Activated CD8-positive, alpha-beta memory T cell treated with anti-CD3 and anti-CD28 coated beads, Interleukin-2, amount 50 U/mL, for 1 hour (primary cell): ENCODE data around the gene GUCY1A1.
"Not testable (repeated sequence)": the region's sequence is repeated elsewhere in the genome, so short reads cannot be mapped to it uniquely, and the experiment has no call there.

Experiments used
- DNase-seq: peaks from one replicate; pipeline ENCODE4 v3.0.0-alpha.2; 2020; ENCODE audit errors: extremely low read depth

GUCY1A1 gene, protein sequence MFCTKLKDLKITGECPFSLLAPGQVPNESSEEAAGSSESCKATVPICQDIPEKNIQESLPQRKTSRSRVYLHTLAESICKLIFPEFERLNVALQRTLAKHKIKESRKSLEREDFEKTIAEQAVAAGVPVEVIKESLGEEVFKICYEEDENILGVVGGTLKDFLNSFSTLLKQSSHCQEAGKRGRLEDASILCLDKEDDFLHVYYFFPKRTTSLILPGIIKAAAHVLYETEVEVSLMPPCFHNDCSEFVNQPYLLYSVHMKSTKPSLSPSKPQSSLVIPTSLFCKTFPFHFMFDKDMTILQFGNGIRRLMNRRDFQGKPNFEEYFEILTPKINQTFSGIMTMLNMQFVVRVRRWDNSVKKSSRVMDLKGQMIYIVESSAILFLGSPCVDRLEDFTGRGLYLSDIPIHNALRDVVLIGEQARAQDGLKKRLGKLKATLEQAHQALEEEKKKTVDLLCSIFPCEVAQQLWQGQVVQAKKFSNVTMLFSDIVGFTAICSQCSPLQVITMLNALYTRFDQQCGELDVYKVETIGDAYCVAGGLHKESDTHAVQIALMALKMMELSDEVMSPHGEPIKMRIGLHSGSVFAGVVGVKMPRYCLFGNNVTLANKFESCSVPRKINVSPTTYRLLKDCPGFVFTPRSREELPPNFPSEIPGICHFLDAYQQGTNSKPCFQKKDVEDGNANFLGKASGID

GRCh38 chr4:155666344-155667221, at the start of gene GUCY1A1:
Gene GUCY1A1, plus strand, starts transcription at chr4:155666848. Its CDS starts 30,020 bp downstream, at chr4:155696868.
- no peak for DNase-seq

- DNase-seq: no peak
These were observed 49.4 kb upstream of the GUCY1A1 start for GRCh38 chr4:155617296-155617695.

- no peak for DNase-seq
These were observed 48.3 kb upstream of the GUCY1A1 start for GRCh38 chr4:155618183-155618838.

GRCh38 chr4:155620637-155621036, 46.0 kb upstream of the GUCY1A1 start:
- DNase-seq: no peak

DNA sequence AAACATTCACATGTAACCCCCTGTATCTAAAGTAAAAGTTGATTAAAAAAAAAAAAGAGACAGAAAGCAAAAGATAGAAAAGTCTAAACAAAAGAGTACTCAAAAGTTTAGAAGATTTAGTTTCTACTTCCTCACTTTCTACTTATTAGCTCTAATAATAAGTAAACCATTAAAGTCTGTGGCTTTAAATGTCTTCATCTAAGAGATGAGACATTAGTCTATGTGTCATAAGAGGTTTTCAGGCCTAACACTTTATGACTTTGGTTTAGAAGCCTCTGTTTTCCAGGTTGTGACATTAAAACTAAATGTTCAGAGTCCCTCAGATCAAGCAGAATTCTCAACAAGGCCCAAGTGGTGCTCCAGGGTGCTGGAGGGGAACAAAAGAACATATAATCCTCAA, 42.2 kb upstream of the GUCY1A1 start:
- DNase-seq: no peak

DNA sequence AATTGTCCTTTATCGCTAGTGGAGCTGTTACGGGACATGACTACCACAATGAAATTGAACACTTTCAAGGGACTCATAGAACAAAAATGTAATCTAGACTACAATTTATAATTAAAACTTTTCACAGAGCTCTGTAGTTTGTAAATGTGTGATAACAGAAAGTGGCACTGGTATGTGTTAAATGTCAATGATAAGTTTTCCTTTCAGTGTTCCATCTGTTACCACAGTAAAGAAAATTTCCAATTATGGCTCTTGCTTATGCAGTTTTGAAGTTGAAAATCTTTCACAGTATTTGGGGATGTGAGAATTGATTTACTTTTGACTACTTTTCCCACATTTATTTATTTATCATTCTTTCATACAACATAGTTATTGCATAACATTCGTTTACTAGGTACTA, 40.1 kb upstream of the GUCY1A1 start:
- no peak for DNase-seq

DNA sequence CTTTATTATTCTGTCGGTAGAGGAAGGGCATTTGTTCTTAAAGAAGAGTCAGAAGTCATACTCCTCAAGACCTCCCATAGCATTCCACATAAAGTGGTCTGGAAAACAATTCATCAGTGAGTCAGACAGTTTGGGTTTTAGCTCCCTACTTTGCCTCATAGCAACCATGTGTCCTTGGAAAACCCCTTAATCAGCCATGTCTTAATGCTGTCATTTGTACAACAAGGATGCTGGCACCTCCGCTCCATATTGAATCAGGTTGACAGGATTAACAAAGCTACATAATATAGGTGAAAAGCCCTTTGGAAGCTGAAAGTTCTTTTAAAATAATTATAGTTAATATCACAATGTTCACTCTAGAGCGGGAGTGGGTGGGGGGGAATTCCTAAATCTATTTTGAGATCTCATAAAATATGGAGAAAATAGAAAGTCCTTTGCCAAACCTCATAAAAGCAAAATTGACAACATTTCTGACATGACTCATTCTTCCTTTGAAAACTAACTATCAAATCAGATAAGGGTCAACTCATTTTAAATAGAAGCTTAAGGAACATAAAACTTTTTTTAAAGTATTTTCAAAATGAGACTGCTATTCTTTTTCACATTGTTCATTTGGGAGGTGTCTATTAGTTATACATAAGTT, 37.3 kb upstream of the GUCY1A1 start:
- DNase-seq: no peak

- no peak for DNase-seq
These were observed 36.7 kb upstream of the GUCY1A1 start for GRCh38 chr4:155629956-155630355.

- no peak for DNase-seq
These were observed 34.3 kb upstream of the GUCY1A1 start for GRCh38 chr4:155632310-155632840.

DNA sequence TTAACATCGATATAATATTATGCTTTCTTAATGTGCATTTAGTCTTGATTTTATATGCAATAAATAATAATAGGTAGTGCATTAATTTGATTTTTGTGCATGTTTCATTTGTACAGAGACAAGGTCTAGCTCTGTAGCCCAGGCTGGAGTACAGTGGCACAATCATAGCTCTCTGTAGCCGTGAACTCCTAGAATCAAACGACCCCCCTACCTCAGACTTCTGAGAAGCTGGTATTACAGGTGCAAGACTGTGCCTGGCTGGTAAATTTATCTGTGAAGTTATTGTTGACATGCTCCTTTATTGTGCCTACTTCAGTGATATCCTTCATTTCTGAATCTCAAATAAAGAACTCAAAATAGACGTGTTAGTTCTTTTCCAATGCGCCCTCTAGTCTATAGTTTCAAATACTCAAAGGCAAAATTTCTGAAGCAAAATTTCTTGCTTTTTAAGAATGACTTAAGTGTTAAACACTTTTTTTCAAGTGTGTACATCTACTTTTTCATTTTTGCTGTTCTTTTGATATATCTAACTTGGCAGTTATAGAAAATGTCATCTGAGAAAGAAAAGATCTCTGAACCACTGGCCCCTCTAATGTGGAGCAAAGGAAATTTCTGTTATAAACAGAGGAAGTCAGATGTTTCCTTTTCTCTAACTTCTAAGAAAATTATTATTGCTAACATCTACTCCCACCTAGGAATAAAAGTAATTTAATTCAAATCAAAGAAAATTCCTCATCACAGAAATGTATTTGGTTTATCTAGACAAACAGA, 28.3 kb upstream of the GUCY1A1 start:
- no peak for DNase-seq

GRCh38 chr4:155639704-155640523, 26.7 kb upstream of the GUCY1A1 start:
- DNase-seq: no peak

GRCh38 chr4:155640751-155641150, 25.9 kb upstream of the GUCY1A1 start:
- DNase-seq: no peak

DNA sequence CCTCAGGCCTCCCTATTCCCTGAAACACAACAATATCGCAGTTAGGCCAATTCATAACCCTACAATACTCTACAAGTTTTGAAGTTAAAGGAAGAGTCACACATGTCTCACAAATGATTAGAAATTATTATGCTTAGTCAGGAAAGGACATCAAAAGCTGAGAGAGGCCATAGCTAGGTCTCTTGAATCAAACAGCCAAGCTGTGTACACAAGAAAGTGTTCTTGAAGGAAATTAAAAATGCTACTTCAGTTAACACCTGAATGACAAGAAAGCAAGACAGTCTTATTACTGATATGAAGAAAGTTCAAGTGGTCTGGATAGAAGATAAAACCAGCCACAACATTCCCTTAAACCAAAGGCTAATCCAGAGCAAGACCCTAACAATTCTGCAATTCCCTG, 23.6 kb upstream of the GUCY1A1 start:
- DNase-seq: no peak

GRCh38 chr4:155646001-155646400, 20.6 kb upstream of the GUCY1A1 start:
- DNase-seq: no peak

DNA sequence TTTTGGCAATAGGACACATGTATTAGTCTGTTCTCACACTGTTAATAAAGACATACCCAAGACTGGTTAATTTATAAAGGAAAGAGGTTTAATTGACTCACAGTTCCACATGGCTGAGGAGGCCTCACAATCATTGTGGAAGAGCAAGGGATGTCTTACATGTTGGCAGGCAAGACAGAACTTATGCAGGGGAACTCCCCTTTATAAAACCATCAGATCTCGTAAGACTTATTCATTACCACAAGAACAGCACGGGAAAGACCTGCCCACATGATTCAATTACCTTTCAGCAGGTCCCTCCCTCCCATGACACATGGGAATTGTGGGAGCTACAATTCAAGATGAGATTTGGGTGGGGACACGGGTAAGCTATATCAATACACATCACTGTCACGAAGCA, 15.9 kb upstream of the GUCY1A1 start:
- DNase-seq: not testable (repeated sequence)

DNA sequence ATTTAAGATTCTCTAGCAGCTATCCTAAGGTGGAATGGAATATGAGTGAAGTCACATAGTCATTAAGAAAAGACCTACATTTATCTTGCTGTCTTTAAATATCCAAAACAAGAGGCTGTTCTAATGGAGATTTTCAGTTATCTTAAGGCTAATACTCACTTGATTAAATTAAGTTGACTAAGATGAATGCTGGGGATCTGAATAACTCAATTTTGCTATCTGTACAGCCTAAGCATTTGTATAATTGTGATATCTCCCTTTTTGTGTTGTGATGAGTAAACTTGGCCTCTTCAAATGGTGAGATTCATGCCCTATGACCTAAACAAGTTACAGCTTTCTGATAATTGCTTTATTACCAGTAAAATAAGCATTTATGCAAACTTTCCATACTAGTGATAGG, 13.6 kb upstream of the GUCY1A1 start:
- no peak for DNase-seq

GRCh38 chr4:155656025-155656424, 10.6 kb upstream of the GUCY1A1 start:
- no peak for DNase-seq

DNA sequence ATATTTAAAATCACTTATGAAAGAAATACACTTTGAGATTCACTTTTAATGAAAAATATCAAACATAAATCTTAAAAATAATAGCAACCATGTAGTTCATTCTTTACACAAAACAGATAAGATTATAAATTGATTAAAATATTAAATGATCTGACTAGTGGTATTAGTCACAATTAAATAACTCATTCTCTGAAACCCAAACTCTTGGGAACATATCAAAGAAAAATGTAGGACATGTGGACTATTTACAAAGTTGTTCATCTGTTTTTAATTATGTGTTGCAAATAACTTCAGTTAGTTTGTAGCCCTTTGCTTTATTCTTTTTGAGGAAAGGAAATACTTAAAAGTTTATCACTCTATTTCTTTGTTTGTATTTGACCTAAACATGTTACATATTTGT, 9.5 kb upstream of the GUCY1A1 start:
- DNase-seq: no peak

DNA sequence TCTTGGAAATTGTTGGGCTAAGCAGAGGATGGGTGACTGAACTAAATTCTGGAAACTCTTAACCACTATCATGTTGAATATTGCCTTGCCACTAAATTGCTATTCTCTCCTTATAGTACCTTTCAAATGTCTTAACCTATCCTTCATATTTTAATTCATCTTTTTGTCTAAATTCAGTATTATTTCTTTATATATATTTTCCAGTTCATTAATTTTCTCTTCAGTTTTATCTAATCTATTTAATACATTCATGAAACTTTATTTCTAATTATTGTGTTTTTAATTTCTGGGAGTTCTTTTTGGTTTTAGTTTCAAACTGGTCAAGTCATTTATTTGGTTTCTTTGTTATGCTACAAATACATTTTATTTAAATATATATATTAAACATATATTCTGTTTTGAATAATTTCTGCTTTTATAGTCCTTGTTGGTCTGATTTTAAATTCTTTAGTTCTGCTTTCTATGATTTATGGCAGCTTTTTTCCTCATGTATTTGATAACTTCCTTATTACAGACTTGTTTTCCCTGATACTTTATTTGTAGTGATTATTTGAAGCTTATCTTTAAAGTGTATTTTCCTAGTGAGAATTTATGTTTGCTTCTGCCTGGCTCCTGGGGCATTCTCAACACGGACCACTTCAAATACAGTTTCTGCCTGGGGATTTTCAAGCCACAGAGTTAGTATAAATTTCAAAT, 8.5 kb upstream of the GUCY1A1 start:
- DNase-seq: no peak
